ENCODE measurements around the gene ADGRL3.
"Not testable (repeated sequence)": the region's sequence is repeated elsewhere in the genome, so short reads cannot be mapped to it uniquely, and the experiment has no call there.

The ADGRL3 gene

GRCh38 chr4:61445374-61446063, 245.4 kb downstream of the ADGRL3 start:
- intact Hi-C loops (cut with DNase I), result no loop called here
- DNase-seq, result no peak

- no peak for DNase-seq
- intact Hi-C loops (cut with DNase I), result no loop called here
These were observed 246.8 kb downstream of the ADGRL3 start for GRCh38 chr4:61446941-61447340.

DNA sequence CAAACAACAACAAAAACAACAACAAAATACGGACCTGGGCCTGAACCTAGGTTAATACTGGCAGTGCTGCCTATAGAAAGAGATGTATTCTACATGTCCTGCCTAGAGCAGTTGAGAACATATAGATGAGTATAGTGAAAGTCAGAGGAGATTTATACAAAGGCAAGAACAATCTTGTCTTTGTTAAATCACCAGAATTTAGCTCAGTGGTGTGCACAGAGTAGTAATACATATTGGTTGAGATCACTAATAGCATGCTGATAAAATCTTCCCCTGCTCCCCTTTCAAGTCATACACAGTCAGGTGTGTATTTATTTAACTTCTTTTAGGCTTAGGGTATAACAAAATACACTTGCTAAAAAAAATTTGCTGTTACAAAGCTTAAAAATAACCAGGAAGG, 247.8 kb downstream of the ADGRL3 start:
- DNase-seq, result no peak
- intact Hi-C loops (cut with DNase I), result no loop called here

DNA sequence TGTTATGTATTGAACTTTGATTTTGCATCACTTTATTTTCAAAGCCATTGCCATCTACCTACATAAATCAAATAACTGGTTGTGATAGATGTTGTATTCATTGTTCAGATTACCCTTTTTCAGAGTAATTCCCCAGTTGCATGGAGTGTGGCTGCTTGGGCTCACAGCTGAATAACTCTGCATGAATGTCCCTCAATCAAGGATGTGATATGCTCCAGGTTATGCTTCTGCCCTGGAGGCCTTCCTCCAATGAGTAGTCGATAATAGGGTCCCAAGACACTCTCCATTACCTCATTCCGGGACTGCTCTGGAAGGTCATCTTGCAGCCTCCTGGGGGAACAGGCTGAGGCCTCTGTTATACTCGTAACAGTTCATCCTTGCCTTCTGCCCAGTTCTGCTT, 251.8 kb downstream of the ADGRL3 start:
- DNase-seq, result no peak
- intact Hi-C loops (cut with DNase I), result no loop called here

DNA sequence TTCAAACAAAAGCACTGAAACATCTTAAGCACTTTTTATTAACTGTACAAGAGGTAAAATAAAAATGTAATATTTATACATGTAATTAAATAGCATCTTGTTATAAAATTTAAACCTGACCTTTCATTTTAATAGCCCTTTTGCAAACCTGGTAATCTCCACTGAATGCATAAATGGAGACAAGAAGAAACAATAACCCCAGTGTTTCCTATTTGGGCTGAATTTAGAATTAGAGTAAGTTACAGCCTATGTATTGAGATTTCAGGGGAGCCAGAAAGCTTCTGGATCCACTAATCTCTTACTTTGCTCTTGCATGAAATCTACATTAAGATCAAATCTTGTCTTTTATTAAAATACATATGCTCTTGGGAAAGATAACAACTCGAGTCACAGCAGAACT, 261.8 kb downstream of the ADGRL3 start:
- no peak for DNase-seq
- intact Hi-C loops (cut with DNase I), result no loop called here

DNA sequence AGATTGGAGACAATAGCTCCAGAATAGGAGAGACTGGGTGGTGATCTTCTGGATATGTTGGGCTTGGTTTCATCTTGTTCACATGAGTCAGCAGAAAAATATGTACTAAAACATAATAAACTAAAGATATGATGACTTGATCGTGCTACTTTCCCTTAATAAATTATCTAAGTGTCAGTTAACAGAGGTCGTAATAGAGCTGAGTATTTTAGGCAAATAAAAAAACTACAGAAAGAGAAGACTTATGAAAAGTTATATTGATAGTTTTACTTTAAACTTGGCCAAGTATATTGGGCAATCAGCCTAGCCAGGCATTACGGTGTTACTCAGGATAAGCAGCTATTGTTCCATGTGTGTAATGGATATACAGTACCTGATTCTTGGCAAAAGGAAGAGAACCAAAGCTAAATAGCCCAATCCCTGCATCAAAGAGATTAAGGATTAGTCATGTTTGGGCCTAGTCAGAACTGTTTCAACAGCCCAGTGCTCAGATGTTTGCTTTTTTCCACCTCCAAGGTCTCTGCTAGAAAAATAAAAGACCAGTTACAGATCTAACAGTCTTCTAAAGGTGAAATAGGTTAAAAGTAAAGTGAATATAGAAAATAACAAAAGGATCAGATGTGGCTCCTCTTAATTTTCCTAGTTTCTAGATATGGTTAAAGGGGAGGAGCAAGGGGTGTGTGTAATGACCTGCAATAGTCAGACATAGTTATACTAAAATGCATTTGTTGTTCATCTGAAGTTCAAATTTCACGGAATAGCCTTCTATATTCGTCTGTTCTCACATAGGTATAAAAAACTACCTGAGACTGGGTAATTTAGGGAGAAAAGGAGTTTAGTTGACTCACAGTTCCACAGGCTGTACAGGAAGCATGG, 262.6 kb downstream of the ADGRL3 start:
- intact Hi-C loops (cut with DNase I), result no loop called here
- no peak for DNase-seq

DNA sequence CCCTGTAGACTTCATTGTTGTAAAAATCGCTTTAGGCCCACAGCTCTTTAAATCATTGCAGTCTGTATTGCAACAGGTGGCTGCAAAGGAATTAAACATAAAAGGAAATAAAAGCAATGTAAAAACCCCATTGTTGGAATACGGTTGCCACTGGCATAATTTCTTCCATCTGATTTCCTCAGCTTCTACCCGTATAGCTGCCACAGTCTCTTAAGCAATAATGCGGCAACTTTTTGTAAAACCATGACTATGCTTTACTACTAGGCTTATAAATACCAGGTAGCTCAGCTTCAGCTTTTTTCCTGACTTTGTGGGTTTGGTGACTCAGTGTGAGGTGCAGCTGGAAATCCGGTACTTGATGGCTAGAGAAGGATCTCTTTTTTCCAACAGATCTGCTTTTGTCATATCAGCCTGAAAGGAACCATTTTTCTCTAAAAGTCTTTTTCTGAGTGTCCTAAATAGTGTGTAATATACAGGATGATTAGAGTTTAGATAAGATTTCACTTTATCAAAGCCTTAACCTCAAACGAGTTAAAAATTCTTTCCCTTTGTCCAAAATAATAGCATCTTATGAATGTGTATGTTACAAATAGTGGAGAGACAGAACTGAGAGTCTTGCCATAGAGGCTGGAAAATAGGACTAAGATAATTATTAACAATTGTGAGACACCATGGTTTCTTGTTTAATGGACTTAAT, 268.0 kb downstream of the ADGRL3 start:
- intact Hi-C loops (cut with DNase I), result no loop called here
- DNase-seq, result peak in 1 of 42 donors; percentile 11

DNA sequence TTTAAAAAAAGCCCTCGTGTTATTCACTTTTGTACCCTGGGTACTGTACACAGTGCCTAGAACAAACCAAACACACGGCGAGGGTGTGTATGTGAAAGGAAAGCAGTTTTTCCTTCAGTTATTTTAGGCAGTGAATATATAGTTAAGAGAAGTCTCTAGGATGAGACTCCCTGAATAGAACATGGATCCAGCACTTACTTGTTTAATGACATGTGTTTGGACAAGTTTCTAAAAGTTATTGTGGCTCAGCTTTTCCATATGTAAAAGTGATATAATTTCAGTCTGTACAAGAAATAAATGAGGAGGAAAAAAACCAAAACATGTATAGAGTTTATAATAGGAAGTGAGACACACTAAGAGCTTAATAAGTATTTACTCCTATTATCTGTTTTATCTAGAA, 273.2 kb downstream of the ADGRL3 start:
- intact Hi-C loops (cut with DNase I), result no loop called here
- DNase-seq, result no peak

DNA sequence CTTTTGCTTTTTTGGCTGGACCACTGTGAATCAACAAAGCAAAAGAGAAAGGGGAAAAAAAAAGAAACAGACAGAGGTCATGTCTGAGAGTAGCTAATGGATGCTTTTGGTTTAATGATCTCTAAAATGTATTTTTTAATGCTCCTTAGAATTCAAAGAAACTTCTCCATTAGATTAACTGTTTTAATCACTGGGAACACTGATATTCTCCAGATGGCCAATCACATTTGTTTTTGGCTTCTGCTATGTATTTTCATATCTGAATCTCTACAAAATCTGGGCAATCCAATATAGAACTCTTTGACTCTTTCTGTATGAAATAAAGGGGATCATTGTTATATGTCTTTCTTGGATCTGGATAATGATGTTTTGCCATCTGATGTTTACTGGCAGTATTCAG, 278.2 kb downstream of the ADGRL3 start:
- intact Hi-C loops (cut with DNase I), result no loop called here
- no peak for DNase-seq

GRCh38 chr4:61485056-61485455, 284.9 kb downstream of the ADGRL3 start:
- intact Hi-C loops (cut with DNase I), result no loop called here
- DNase-seq, result no peak

- intact Hi-C loops (cut with DNase I), result no loop called here
These were observed 289.8 kb downstream of the ADGRL3 start for GRCh38 chr4:61489927-61490326.

GRCh38 chr4:61493041-61493440, 292.9 kb downstream of the ADGRL3 start:
- intact Hi-C loops (cut with DNase I), result no loop called here
- no peak for DNase-seq

More at GRCh38 chr4:61489927-61490326, 289.8 kb downstream of the ADGRL3 start:
- no peak for DNase-seq

DNA sequence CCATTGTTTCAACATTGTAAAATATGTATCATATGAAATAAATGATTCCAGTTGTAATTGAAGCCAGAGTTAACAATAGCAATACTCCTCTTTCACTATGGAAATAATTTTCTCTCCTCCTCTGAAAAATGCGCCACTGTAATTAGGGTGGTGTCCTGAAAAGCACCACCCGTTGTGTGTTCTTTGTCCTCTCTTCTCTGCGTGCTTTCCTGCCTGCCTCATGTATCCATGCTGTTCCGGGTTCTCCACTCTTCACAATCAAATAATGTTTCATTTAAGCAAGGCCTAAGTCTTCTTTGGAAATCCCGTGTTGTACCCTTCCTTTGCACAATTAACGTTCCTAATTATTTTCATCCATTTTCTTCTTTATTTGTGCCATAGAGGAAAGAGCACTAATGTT, 293.3 kb downstream of the ADGRL3 start:
- intact Hi-C loops (cut with DNase I), result no loop called here
- no peak for DNase-seq

DNA sequence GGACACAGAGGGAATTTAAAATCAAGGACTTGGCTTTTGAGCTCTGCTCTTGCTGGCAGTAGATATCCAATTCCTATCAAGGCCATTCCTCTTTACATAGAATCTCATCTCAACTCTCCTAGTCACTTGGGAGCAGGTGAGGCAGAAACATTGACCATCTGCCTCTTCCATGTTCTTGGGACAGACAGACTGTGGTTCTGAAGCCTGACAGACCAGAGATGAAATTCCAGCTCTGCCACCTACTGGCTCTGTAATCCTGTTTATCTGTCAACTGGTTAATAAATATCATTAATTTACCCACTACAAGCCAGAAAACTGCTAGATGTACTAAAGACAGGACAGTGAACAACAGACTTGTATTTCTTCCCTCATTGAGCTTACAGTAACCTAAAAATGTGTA, 300.8 kb downstream of the ADGRL3 start:
- DNase-seq, result peak in 13 of 42 donors; percentile 8 to 69 (median 32)

GRCh38 chr4:61501812-61502211, 301.7 kb downstream of the ADGRL3 start:
- DNase-seq, result no peak
- intact Hi-C loops (cut with DNase I), result no loop called here

More for the DNA sequence above, 300.8 kb downstream of the ADGRL3 start:
- intact Hi-C loops (cut with DNase I), result no loop called here

- intact Hi-C loops (cut with DNase I), result no loop called here
- no peak for DNase-seq
These were observed 305.9 kb downstream of the ADGRL3 start for GRCh38 chr4:61505773-61506685.

DNA sequence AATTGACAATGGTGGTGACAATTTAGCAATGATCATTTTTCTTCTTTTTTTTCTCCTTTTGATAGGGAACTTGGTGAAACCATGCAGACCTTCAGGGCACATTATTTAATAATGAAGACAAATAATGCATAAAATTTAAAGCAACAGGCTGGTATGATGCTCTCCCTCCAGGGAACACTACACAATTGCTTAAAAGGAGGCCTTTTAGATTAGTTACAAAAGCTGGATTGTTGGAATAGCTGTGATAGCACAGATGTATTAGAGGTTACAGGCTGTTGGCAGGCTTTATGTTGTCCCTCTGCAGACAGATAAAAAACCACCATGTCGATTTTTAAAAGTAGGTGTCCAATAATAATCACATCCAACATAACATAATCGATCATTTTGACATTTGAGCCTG, 307.0 kb downstream of the ADGRL3 start:
- intact Hi-C loops (cut with DNase I), result no loop called here
- DNase-seq, result no peak

- DNase-seq; intact Hi-C loops (cut with DNase I): not testable (repeated sequence)
These were observed 309.7 kb downstream of the ADGRL3 start for GRCh38 chr4:61509721-61510241.
